ENCODE data around the gene JHY.

JHY gene

GRCh38 chr11:122864386-122865115, 18.0 kb upstream of the JHY start:
- in situ Hi-C loops (cut with MboI; ENCODE audit: low sequenced_read_pairs) = loop anchor here (10.0 kb wide), 1 partner anchor 170 kb away; no protein-coding TSS in a partner anchor

GRCh38 chr11:122869622-122870021, 12.9 kb upstream of the JHY start:
- in situ Hi-C loops (cut with MboI; ENCODE audit: low sequenced_read_pairs) = loop anchor here (10.0 kb wide), 1 partner anchor 165 kb away; no protein-coding TSS in a partner anchor

- in situ Hi-C loops (cut with MboI; ENCODE audit: low sequenced_read_pairs) = no loop called here
Observed at GRCh38 chr11:122871302-122871701, 11.3 kb upstream of the JHY start.

- in situ Hi-C loops (cut with MboI; ENCODE audit: low sequenced_read_pairs) = no loop called here
Observed at GRCh38 chr11:122872046-122872445, 10.5 kb upstream of the JHY start.

DNA sequence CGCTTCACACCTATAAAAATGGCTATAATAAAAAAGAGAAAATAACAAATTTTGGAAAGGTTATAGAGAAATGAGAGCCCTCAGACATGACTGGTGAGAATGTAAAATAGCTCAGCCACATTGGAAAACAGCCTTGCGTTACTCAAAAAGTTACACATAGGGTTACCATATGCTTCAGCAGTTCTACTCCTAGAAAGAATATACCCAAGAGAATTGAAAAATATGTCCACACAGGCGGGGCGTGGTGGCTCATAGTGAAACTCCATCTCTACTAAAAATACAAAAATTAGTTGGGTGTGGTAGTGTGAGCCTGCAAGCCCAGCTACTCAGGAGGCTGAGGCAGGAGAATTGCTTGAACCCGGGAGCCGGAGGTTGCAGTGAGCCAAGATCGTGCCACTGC, 7.6 kb upstream of the JHY start:
- in situ Hi-C loops (cut with MboI; ENCODE audit: low sequenced_read_pairs) = no loop called here

GRCh38 chr11:122877732-122878131, 4.8 kb upstream of the JHY start:
- in situ Hi-C loops (cut with MboI; ENCODE audit: low sequenced_read_pairs) = no loop called here

- in situ Hi-C loops (cut with MboI; ENCODE audit: low sequenced_read_pairs) = no loop called here
Observed at GRCh38 chr11:122879785-122880184, 2.8 kb upstream of the JHY start.

DNA sequence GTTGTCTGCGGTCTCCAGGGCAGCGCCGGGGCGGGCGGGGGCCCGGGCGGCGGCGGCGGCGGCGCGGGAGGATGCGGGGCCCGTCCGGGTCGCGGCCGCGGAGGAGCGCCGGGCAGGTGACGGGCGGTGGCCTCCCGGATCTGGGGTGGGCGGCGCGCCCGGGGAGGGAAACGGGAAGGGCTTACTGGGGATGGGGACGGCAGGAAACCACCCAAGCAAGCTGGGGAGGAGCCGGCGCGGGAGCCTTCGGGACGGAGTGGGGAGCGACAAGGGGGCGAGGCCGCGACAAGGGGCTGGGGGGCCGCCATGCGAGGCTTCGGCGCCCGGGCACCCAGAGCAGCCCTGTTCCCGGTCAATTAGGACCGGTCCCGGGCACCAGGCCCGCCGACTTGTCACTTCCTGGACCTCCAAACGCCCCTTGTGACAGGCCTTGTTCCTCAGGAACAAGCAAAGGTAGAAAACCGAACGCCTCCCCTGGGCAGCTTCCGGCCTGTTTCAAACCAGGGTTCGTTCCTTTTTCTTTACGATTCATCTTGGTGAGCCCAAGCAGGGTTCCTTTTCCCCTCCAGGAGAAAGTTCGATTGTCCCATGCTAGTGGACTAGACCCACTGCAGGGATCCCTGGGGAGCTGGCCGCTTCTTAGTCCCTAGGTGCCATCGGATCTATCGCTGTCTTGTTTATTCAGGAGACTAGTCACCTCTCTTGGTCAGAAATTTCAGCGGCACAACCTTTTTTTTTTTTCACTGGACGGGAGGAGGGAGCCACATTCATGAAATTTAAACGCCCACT, 492 bp downstream of the JHY start:
- in situ Hi-C loops (cut with MboI; ENCODE audit: low sequenced_read_pairs) = no loop called here

DNA sequence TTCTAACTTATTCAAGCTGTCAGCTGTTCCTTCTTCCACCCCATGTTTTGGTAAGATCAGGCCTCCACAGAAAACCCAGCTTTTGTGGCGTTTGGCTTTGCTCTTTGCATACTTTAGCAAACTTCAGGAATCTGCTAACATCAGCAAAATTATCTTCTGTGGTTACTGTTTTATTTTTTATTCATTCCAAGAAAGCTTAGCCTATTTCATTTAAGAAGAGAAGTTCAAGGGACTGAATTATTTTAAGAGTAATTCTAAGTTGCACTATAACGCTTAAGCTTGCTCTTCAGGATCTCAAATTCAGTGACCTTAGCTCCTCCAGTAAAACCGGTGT, 1.1 kb downstream of the JHY start:
- in situ Hi-C loops (cut with MboI; ENCODE audit: low sequenced_read_pairs) = no loop called here

DNA sequence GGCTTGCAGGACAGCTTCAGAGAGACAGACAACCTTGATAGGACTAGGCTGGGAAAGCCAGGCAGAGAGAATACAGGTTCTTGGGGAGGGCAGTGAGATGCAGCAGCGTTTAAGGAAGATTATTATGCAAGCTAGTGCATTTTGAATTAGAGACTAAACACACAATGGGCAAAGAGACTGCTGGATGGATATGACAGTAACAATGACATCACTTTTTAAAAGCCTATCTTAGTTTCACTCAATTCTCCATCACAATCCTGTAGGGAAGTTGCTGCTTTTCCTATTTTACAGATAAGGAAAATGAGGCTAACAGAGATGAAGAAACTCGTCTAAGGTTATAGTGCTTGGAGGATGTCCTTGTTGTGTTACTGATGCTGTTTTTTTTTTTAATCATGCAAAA, 5.6 kb downstream of the JHY start:
- in situ Hi-C loops (cut with MboI; ENCODE audit: low sequenced_read_pairs) = no loop called here

- in situ Hi-C loops (cut with MboI; ENCODE audit: low sequenced_read_pairs) = no loop called here
Observed at GRCh38 chr11:122893131-122893530, 10.6 kb downstream of the JHY start.

DNA sequence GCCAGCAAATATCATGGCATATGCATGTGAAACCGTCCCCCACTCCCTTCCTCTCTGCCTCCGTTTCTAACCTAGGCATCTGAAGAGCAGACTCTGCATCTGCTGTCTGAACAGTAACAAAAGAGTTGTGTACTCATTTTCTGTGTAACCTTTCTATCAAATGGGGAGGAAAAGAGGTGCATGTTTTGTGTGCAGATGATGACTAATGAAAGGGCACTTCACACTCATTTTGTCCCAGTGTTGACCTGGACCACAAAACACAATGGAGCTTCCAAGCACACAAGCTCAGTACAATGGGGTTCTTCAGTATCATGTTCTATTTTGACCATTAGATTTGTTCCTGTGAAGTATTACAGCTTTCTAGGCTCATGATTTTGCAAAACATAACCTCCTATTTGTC, 13.0 kb downstream of the JHY start:
- in situ Hi-C loops (cut with MboI; ENCODE audit: low sequenced_read_pairs) = no loop called here

DNA sequence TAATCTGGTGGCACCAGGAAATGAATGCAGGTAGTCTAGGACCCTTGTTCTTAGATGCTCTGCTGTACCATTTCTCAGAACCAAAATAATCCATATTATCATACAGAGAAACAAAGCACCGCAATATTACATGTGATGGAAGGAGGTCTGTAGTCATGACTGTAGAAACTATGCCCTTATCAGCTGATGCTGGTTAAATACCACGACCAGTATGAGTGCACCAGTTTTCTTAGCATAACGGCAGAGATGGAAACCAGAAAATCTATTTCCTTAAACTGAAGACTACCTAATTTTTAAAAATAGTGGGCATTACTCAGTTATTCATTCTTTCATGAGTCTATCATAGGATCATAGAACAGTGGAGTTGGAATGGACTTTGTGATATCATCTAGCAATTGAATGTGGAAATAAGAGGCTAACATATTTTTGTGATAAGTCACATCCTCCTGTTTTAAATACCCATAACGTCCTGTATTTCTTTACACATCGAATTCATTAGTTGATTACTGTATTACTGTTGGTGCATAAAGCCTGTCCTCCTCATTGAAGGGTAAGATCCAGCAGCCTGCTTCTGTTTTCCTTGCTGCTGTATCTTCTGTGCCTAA, 15.1 kb downstream of the JHY start:
- in situ Hi-C loops (cut with MboI; ENCODE audit: low sequenced_read_pairs) = no loop called here

GRCh38 chr11:122898799-122899198, 16.2 kb downstream of the JHY start:
- in situ Hi-C loops (cut with MboI; ENCODE audit: low sequenced_read_pairs) = no loop called here

DNA sequence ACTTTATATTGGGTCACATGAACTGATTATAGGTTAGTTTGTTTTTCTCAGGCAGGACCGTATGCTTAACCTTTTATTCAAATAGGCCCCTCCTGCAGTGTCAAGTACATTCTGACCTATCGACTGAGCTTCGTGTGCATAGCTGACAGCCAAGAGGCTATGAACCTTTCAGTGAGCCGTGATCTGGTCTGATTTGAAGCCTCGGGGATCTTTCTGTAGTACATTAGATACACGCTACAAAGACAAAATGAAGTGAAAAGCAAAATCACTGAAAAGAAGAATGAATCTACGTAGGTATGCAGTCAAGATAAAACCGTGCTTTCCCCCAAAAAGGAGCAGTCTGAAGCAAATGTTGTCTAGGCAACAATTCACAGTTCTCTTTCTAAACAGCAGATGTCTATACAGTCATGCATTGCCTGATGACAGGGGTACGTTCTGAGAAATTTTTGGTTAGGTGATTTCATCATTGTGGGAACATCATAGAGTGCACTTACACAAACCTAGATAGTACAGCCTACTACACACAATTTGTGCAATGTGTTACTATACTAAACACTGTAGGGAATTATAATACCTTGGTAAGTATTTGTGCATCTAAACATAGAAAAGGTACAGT, 18.1 kb downstream of the JHY start:
- in situ Hi-C loops (cut with MboI; ENCODE audit: low sequenced_read_pairs) = no loop called here

DNA sequence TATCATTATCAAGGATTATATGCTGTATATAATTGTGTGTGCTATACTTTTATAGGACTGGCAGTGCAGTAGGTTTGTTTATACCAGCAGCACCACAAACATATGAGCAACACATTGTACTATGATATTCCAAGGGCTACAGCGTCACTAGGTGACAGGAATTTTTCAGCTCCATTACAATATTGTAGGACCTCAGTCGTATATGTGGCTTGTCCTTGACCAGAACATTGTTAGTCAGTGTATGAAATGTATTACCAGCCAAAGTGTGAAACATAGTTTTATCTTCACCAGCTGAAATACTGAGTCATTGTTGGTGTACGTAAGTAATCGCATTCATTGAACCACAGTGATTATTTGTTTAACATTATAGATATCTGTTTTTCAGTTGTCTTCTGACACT, 20.4 kb downstream of the JHY start:
- in situ Hi-C loops (cut with MboI; ENCODE audit: low sequenced_read_pairs) = no loop called here

GRCh38 chr11:122910775-122911174, 28.2 kb downstream of the JHY start:
- in situ Hi-C loops (cut with MboI; ENCODE audit: low sequenced_read_pairs) = no loop called here

DNA sequence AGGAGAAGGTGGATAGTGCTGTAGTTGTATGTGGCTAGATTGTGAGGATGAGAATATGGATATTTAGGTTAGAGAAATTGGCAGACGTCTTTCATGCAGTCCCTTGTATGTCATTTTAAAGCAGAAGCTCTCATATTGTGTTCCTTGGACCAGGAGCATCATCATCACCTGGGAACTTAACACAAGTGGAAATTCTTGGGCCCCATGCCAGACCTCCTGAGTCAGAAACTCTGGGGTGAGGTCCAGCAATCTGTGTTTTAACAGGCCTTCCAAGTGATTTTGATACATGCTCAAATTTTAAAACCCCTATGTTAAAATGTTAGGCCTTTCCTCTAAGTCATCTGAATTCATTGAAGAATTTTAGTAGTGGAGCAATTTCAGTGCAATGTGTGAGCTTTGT, 34.8 kb downstream of the JHY start:
- in situ Hi-C loops (cut with MboI; ENCODE audit: low sequenced_read_pairs) = no loop called here

DNA sequence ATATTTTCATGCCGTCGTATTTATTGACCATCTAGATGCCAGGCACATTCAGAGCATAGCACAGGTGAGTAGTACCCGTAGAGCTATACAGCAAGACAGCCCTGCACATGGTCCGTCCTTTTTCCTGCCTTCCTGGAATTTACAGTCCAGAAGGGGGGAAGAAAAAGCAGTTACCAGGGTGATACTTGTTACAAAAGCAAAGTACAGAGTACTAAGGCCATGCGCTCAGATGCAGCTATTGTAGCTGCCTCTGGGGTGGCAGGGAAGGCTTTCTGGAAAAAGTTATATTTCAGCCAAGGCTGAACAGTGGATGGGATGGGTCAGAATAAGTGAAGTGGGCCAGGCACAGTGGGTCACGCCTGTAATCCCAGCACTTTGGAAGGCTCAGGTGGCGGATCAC, 36.2 kb downstream of the JHY start:
- in situ Hi-C loops (cut with MboI; ENCODE audit: low sequenced_read_pairs) = no loop called here

DNA sequence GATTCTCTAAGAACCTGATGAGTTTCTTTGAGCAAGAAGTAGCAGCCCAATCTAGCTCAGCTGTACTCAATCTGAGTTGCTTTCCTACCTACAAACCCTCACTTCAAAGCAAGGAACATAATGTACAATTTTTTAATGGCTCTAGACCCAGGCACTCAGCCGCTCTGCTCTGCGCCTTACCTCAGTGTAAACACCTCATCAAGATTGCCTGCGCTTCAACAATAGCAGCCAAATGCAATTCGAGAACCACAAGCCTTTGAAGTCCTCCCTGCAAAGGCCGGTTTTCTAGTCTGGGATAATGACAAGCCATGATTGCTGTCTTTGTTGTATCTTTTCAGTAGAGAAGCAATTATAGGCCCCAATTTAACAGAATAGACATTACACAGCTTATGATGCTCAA, 38.0 kb downstream of the JHY start:
- in situ Hi-C loops (cut with MboI; ENCODE audit: low sequenced_read_pairs) = no loop called here

- in situ Hi-C loops (cut with MboI; ENCODE audit: low sequenced_read_pairs) = no loop called here
Observed at GRCh38 chr11:122922893-122923292, 40.3 kb downstream of the JHY start.

- in situ Hi-C loops (cut with MboI; ENCODE audit: low sequenced_read_pairs) = no loop called here
Observed at GRCh38 chr11:122923302-122923701, 40.7 kb downstream of the JHY start.
